ENCODE data around the gene RGR.
A peak's percentile ranks its signal among the peaks of the same experiment; 100 is the strongest.

The RGR gene

DNA sequence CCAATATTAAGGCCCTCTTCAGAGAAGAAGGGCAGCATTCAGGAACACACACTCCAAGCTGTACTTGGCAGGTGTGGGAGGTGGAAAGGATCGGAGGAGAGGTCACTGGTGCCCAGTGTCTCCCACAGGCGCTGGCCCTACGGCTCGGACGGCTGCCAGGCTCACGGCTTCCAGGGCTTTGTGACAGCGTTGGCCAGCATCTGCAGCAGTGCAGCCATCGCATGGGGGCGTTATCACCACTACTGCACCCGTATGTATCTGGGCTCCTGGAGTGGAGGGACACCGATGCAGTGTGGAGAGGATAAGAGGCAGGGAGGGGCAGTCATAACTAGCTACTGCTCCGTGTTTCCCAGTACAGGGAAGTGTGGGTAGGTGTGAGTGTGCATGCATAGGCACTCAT lies 3.9 kb downstream of the RGR start:
- H3K4me3 ChIP-seq (ENCODE audit: low read length) = no peak overlapping the region
- DNase-seq (ENCODE audit: low read depth) = no peak
- no peak for TF ChIP-seq CTCF (IDR thresholded peaks at IDR 0.05; ENCODE audit: insufficient read depth, low read depth, low read length, missing control alignments)

DNA sequence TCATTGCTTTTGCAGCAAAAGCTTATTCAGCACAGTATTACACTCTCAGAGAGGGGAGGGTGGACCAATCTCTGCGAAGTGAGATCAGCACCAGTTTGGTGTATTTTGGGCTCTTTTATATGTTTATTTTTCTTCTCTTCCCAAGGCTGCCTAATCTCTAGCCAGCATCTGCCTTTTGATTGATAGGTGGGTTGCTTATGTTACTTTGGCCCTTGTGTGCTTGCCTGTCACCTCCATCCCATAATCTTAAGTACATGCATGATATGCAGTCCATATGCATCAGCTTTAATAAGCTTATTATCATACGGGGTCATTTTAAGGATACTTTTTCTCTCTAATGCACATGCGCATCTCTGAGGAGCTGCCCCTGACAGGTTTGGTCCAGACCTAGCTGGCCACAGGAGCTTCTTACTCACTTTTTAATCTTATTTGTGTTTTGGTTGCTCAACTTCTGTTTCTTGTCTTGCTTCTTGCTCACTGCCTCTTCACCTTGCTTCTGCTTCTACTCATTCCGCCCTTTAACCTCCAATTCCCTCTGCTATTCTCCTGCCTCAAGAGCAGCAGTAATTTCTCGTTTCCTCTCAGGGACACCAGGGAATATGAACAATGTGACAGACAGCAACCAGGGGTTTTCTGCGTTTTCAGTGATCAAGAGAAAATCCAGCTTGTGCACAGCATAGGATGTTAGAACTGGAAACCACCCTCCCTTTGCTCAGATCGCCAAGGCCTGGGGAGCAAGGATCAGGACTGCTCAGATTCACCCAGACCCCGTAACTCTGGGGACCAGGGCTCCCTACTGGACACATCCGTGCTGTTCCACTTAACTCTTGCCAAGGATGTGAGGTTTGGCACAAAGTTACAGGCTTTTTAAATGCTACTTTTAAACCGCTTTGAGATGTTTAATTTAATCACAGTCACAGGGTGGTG lies 10.0 kb downstream of the RGR start:
- DNase-seq (ENCODE audit: low read depth) = no peak
- no peak overlapping the region for H3K4me3 ChIP-seq (ENCODE audit: low read length)
- no peak for TF ChIP-seq CTCF (IDR thresholded peaks at IDR 0.05; ENCODE audit: insufficient read depth, low read depth, low read length, missing control alignments)

DNA sequence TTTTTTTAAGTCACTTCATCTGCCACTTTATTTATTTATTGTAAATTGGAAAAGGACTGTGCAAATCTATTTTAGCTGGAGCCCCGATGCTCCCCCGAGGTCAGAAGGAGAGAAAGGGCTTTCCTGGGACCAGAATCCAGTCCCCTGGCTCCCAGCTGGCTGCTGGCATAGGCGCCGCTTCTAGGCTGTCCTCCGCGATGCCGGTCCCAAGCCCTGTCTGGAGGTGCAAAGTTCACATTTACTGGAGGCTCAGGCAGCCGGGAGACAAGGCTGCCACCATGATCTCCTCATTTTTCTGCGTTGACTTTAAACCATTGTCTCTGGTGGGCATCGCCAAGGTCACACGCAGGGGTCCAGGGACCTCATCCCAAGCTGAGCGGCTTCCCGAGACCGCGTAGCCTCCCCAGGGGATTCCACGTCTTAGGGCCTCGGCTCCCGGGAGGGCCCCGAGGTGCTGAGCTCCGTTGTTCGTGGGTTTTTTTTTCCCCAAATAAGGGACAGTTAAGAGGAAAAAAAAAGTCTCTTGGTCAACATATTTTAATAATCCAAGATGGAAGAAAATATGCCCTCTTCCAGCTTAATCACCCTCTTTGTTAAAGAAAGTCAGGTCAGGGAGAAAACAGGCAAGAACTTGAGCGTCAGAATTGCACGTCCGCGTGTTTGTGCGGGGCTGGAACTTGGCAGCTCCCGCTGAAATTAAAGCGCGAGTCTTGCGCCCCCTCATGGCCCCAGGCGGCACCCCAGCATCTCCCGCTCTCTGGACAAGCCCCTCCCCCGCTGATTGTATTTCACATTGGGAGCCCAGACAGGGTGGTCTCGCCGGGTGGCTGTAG lies 11.9 kb downstream of the RGR start:
- DNase-seq (ENCODE audit: low read depth) = peak; percentile 59
- peak; percentile 55 for TF ChIP-seq CTCF (IDR thresholded peaks at IDR 0.05; ENCODE audit: insufficient read depth, low read depth, low read length, missing control alignments)
- no peak overlapping the region for H3K4me3 ChIP-seq (ENCODE audit: low read length)

GRCh38 chr10:84257343-84258020 lies 12.6 kb downstream of the RGR start:
- DNase-seq (ENCODE audit: low read depth) = no peak
- H3K4me3 ChIP-seq (ENCODE audit: low read length) = no peak overlapping the region
- no peak for TF ChIP-seq CTCF (IDR thresholded peaks at IDR 0.05; ENCODE audit: insufficient read depth, low read depth, low read length, missing control alignments)

DNA sequence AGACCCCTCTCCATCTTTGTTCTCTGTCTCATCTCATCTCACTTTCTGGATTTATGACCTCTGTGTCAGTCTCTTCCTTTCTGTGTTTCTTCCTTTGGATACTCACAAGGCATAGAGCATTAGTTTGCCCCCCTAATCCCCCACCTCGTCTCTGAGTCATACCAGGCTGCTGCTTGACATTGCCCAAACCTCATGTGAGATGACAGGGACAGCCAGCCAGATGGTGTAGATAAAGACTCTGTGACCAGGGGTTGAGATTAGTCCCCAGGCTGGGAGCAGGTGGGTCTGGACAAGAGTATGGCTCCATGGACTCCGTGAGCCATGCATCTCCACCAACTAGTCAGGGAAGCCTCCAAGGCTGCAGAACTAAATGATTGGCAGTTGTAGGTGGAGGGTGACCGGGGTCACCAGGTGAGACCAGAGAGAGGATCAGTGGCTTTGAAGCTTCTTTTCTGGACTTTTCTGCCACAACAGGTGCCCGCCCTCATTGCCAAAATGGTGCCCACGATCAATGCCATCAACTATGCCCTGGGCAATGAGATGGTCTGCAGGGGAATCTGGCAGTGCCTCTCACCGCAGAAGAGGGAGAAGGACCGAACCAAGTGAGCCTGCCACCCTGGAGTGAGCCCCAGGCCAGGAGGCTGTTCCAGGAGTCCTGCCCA lies 13.3 kb downstream of the RGR start:
- H3K4me3 ChIP-seq (ENCODE audit: low read length) = no peak overlapping the region
- TF ChIP-seq CTCF (IDR thresholded peaks at IDR 0.05; ENCODE audit: insufficient read depth, low read depth, low read length, missing control alignments) = no peak
- no peak for DNase-seq (ENCODE audit: low read depth)

GRCh38 chr10:84261236-84261915 lies 16.5 kb downstream of the RGR start:
- TF ChIP-seq CTCF (IDR thresholded peaks at IDR 0.05; ENCODE audit: insufficient read depth, low read depth, low read length, missing control alignments) = no peak
- no peak for DNase-seq (ENCODE audit: low read depth)
- no peak overlapping the region for H3K4me3 ChIP-seq (ENCODE audit: low read length)

All from epithelial cell of esophagus (primary cell).